Measurements from ENCODE around the gene ME1.
"Not testable (repeated sequence)": the region's sequence is repeated elsewhere in the genome, so short reads cannot be mapped to it uniquely, and the experiment has no call there.

The ME1 gene

GRCh38 chr6:83430611-83431544 lies at the start of gene ME1:
ME1 (minus strand) TSS chr6:83431051; CDS start chr6:83430954, 97 bp downstream.
- peak; percentile 68 for DNase-seq

- DNase-seq, result no peak
Measured at GRCh38 chr6:83480470-83480869, 49.6 kb upstream of the ME1 start.

GRCh38 chr6:83479389-83479788 lies 48.5 kb upstream of the ME1 start:
- DNase-seq, result no peak

GRCh38 chr6:83476971-83477370 lies 46.1 kb upstream of the ME1 start:
- DNase-seq, result no peak

GRCh38 chr6:83474309-83474708 lies 43.5 kb upstream of the ME1 start:
- no peak for DNase-seq

GRCh38 chr6:83472767-83473166 lies 41.9 kb upstream of the ME1 start:
- DNase-seq, result no peak

- DNase-seq, result no peak
Measured at GRCh38 chr6:83470587-83470986, 39.7 kb upstream of the ME1 start.

GRCh38 chr6:83470001-83470400 lies 39.1 kb upstream of the ME1 start:
- DNase-seq, result no peak

GRCh38 chr6:83467620-83468036 lies 36.8 kb upstream of the ME1 start:
- no peak for DNase-seq

- no peak for DNase-seq
Measured at GRCh38 chr6:83466328-83466727, 35.5 kb upstream of the ME1 start.

- DNase-seq, result no peak
Measured at GRCh38 chr6:83464381-83465140, 33.7 kb upstream of the ME1 start.

GRCh38 chr6:83463886-83464285 lies 33.0 kb upstream of the ME1 start:
- no peak for DNase-seq

- no peak for DNase-seq
Measured at GRCh38 chr6:83462524-83462923, 31.7 kb upstream of the ME1 start.

- DNase-seq, result no peak
Measured at GRCh38 chr6:83461438-83461837, 30.6 kb upstream of the ME1 start.

GRCh38 chr6:83459663-83460062 lies 28.8 kb upstream of the ME1 start:
- DNase-seq, result no peak

- not testable (repeated sequence) for DNase-seq
Measured at GRCh38 chr6:83450015-83450414, 19.2 kb upstream of the ME1 start.

- not testable (repeated sequence) for DNase-seq
Measured at GRCh38 chr6:83444086-83444699, 13.3 kb upstream of the ME1 start.

GRCh38 chr6:83443516-83443915 lies 12.7 kb upstream of the ME1 start:
- DNase-seq, result no peak

GRCh38 chr6:83442752-83443151 lies 11.9 kb upstream of the ME1 start:
- DNase-seq, result no peak

- DNase-seq, result no peak
Measured at GRCh38 chr6:83439201-83439600, 8.3 kb upstream of the ME1 start.

- DNase-seq, result no peak
Measured at GRCh38 chr6:83436674-83437073, 5.8 kb upstream of the ME1 start.

- DNase-seq, result no peak
Measured at GRCh38 chr6:83433177-83433576, 2.3 kb upstream of the ME1 start.

GRCh38 chr6:83432636-83433035 lies 1.8 kb upstream of the ME1 start:
- no peak for DNase-seq

Measured in activated CD4-positive, alpha-beta T cell treated with anti-CD3 and anti-CD28 coated beads, Interleukin-10, Interleukin-2, amounts not matched to agents 100 ng/mL and 50 ng/mL, durations not matched to agents 16 hours and 8 hours (primary cell).